Keratinocyte (primary cell): ENCODE measurements around the gene RPN1.

Experiments
- CTCF ChIP-seq, 3 experiments: IDR thresholded peaks in 1 of 3; conservative IDR thresholded peaks in 1 of 3; optimal IDR thresholded peaks in 1 of 3; 2 replicates in 2 of 3; 3 replicates in 1 of 3; pipeline versions ENCODE3 to v1.5.1; 2011; ENCODE audit warnings: low read length in 3 of 3, mild to moderate bottlenecking in 3 of 3, moderate library complexity in 2 of 3, control low read depth in 1 of 3, inconsistent platforms in 1 of 3; ENCODE audit not compliant: insufficient read depth in 2 of 3; ENCODE audit errors: extremely low read depth in 1 of 3
- EZH2 ChIP-seq: IDR thresholded peaks from one replicate; pipeline ENCODE4 v1.6.1; 2012; ENCODE audit warnings: inconsistent platforms, mild to moderate bottlenecking, low read length, moderate library complexity

GRCh38 chr3:128617557-128618397 is 32.8 kb downstream of the RPN1 start:
- TF ChIP-seq CTCF (optimal IDR thresholded peaks at IDR 0.05 in 1 of 3, IDR thresholded peaks at IDR 0.05 in 1 of 3, conservative IDR thresholded peaks at IDR 0.05 in 1 of 3; ENCODE audit: extremely low read depth in 1 of 3, insufficient read depth in 2 of 3, low read length in 3 of 3) (peak; percentile 80 to 94 (median 86)), EZH2 (no peak)
